SIG-M5 treated with dmso at 0.1 percent for 504 hours (cell line): ENCODE data around the gene MRPS11.
"Not testable (repeated sequence)": the region's sequence is repeated elsewhere in the genome, so short reads cannot be mapped to it uniquely, and the experiment has no call there.

ENCODE experiments used
- DNase-seq: peaks from one replicate; lab custom pipeline; 2025; ENCODE audit not compliant: unreplicated experiment; lab: John Stamatoyannopoulos, UW

Gene MRPS11

GRCh38 chr15:88454867-88455810, 12.4 kb upstream of the MRPS11 start:
- DNase-seq = peak; percentile 61

GRCh38 chr15:88456733-88457132, 10.8 kb upstream of the MRPS11 start:
- no peak for DNase-seq

GRCh38 chr15:88463870-88464532, 3.5 kb upstream of the MRPS11 start:
- DNase-seq = no peak

- peak; percentile 78 for DNase-seq
These were observed 1.8 kb upstream of the MRPS11 start for GRCh38 chr15:88465633-88466224.

- no peak for DNase-seq
These were observed 524 bp downstream of the MRPS11 start for GRCh38 chr15:88467935-88468528.

GRCh38 chr15:88468721-88469120, 1.2 kb downstream of the MRPS11 start:
- DNase-seq = not testable (repeated sequence)

- no peak for DNase-seq
These were observed 1.8 kb downstream of the MRPS11 start for GRCh38 chr15:88469321-88469720.

- no peak for DNase-seq
These were observed 3.3 kb downstream of the MRPS11 start for GRCh38 chr15:88470625-88471372.

GRCh38 chr15:88472225-88472624, 4.7 kb downstream of the MRPS11 start:
- DNase-seq = no peak

GRCh38 chr15:88473661-88474293, 6.3 kb downstream of the MRPS11 start:
- DNase-seq = not testable (repeated sequence)

GRCh38 chr15:88476635-88477060, 9.1 kb downstream of the MRPS11 start:
- DNase-seq = no peak

- DNase-seq = no peak
These were observed 9.6 kb downstream of the MRPS11 start for GRCh38 chr15:88477126-88477525.

GRCh38 chr15:88477904-88478303, 10.4 kb downstream of the MRPS11 start:
- no peak for DNase-seq

- no peak for DNase-seq
These were observed 11.7 kb downstream of the MRPS11 start for GRCh38 chr15:88479169-88479568.

- DNase-seq = no peak
These were observed 13.5 kb downstream of the MRPS11 start for GRCh38 chr15:88480981-88481380.

GRCh38 chr15:88482263-88482662, 14.8 kb downstream of the MRPS11 start:
- DNase-seq = no peak

- peak; percentile 63 for DNase-seq
These were observed 17.3 kb downstream of the MRPS11 start for GRCh38 chr15:88484682-88485331.

- no peak for DNase-seq
These were observed 19.8 kb downstream of the MRPS11 start for GRCh38 chr15:88487178-88487795.
